OCI-LY7 (cell line): ENCODE data around the gene YWHAQ. TPM values are rescaled to one million over a fixed set of nuclear protein-coding genes. Genes with fewer than 3 reads are reported as not detected.

Source experiments
- Bru-seq: library from RNA; stranded (reverse); fragments of 400-500 nt; gene quantifications from one replicate; lab custom pipeline; 2021; lab: Mats Ljungman, UMichigan
- BruChase-seq, 2 experiments: library from RNA; stranded (reverse); fragments of 400-500 nt; gene quantifications; one replicate each; lab custom pipeline; 2021; lab: Mats Ljungman, UMichigan
- BruUV-seq: library from RNA; stranded (reverse); fragments of 400-500 nt; replicated peaks from 2 replicates; lab custom pipeline; 2021; lab: Mats Ljungman, UMichigan
- CTCF ChIA-PET: fragments of 300-600 bp; sonication (Branson Sonifier 250); formaldehyde crosslinking; loops from one replicate; lab custom pipeline; 2022; ENCODE audit warnings: antibody characterized with exemption; ENCODE audit not compliant: unreplicated experiment; lab: Charles Lee
- POLR2A ChIA-PET: fragments of 300-600 bp; sonication (Branson Sonifier 250); formaldehyde crosslinking; loops from one replicate; lab custom pipeline; 2022; ENCODE audit warnings: antibody characterized with exemption; lab: Charles Lee
- DNase-seq: peaks from one replicate; pipeline ENCODE4 v3.0.0-alpha.2; 2015; ENCODE audit warnings: low spot score
- H2AFZ ChIP-seq: fragments of 200-600 bp; sonication (generic), shearing (Covaris generic); 2 replicates; pipeline ENCODE4 v1.6.1; 2014; ENCODE audit warnings: mild to moderate bottlenecking, antibody characterized with exemption, low read length, moderate library complexity
- H3K27ac ChIP-seq: fragments of 200-600 bp; sonication (generic); 2 replicates; pipeline ENCODE4 v1.5.1; 2014; ENCODE audit warnings: mixed run types, low read depth, mild to moderate bottlenecking, moderate library complexity, low read length, inconsistent platforms; ENCODE audit not compliant: poor library complexity, severe bottlenecking
- H3K36me3 ChIP-seq: fragments of 200-600 bp; sonication (generic); 2 replicates; pipeline ENCODE4 v1.6.1; 2014; ENCODE audit warnings: mild to moderate bottlenecking, antibody characterized with exemption, low read length, moderate library complexity, mixed read lengths; ENCODE audit not compliant: insufficient read depth
- H3K4me1 ChIP-seq: fragments of 200-600 bp; sonication (generic); 2 replicates; pipeline ENCODE4 v1.5.1; 2014; ENCODE audit warnings: mild to moderate bottlenecking, low read length; ENCODE audit not compliant: insufficient read depth, poor library complexity, severe bottlenecking
- H3K4me2 ChIP-seq: fragments of 200-600 bp; sonication (generic); 2 replicates; pipeline ENCODE4 v1.6.1; 2014; ENCODE audit warnings: mild to moderate bottlenecking, low read length
- H3K4me3 ChIP-seq: fragments of 200-600 bp; sonication (generic); 2 replicates; pipeline ENCODE4 v1.5.1; 2014; ENCODE audit warnings: mild to moderate bottlenecking, low read depth, low read length; ENCODE audit not compliant: poor library complexity, severe bottlenecking
- H3K79me2 ChIP-seq: fragments of 200-600 bp; sonication (generic); 2 replicates; pipeline ENCODE4 v1.6.1; 2016; ENCODE audit warnings: low read depth, mild to moderate bottlenecking, low read length, moderate library complexity, mixed read lengths; ENCODE audit not compliant: insufficient read depth
- H3K9me2 ChIP-seq: fragments of 200-600 bp; sonication (generic); 2 replicates; pipeline ENCODE4 v1.6.1; 2016; ENCODE audit warnings: mild to moderate bottlenecking, low read length, mixed read lengths; ENCODE audit not compliant: insufficient read depth
- H3K9me3 ChIP-seq: fragments of 200-600 bp; sonication (generic); 2 replicates; pipeline ENCODE4 v1.6.1; 2014; ENCODE audit warnings: mild to moderate bottlenecking, mixed run types, low read length, mixed read lengths
- H4K20me1 ChIP-seq: fragments of 200-600 bp; sonication (generic); 2 replicates; pipeline ENCODE4 v1.6.1; 2014; ENCODE audit warnings: mild to moderate bottlenecking, antibody characterized with exemption, low read length, moderate library complexity, mixed read lengths; ENCODE audit not compliant: insufficient read depth
- CTCF ChIP-seq: fragments of 200-600 bp; sonication (generic); conservative IDR thresholded peaks from 2 replicates; pipeline ENCODE4 v1.5.1; 2014; ENCODE audit warnings: mild to moderate bottlenecking, antibody characterized with exemption, low read length, moderate library complexity, mixed read lengths
- EZH2phosphoT487 ChIP-seq: fragments of 200-600 bp; sonication (generic); IDR thresholded peaks from 2 replicates; pipeline ENCODE4 v1.6.1; 2018; ENCODE audit warnings: low read depth, borderline replicate concordance, mild to moderate bottlenecking, mixed run types, antibody characterized with exemption, low read length, moderate library complexity, mixed read lengths
- intact Hi-C: fragments of 100-400 bp; cut with micrococcal nuclease; formaldehyde crosslinking; loops from one replicate; pipeline ENCODE4 v1.10.0; 2022; ENCODE audit not compliant: unreplicated experiment
- long read RNA-seq: library from polyadenylated mRNA; stranded (forward); transcript quantifications from one replicate; pipeline ENCODE4 v2.0.0, GENCODE V29; 2022
- total RNA-seq, 2 experiments: library from RNA; depleted of rRNA in 1 of 2; stranded (reverse); fragments of >200 nt in 1 of 2; shearing (Covaris generic) in 1 of 2; gene quantifications; 2 replicates each; pipeline ENCODE4 v1.2.3, GENCODE V29; 2014 to 2022

YWHAQ gene
- total RNA-seq (2014; rRNA removed; shearing (Covaris generic)) (152 and 181 TPM in 2 replicates), total RNA-seq (2022) (252 and 268 TPM in 2 replicates), Bru-seq, nascent RNA (percentile 93 among the genes with signal in this experiment), BruChase-seq, experiment 1, labeled RNA remaining after a 6-hour chase (percentile 97 among the genes with signal in this experiment), BruChase-seq, experiment 2, labeled RNA remaining after a 2-hour chase (percentile 91 among the genes with signal in this experiment)
- long read RNA-seq, transcript YWHAQ-201 (6 exons, 2,208 nt) = major isoform, 530 of 658 reads
- long read RNA-seq, transcript YWHAQ-202 (5 exons, 2,216 nt) = minor isoform, 100 of 658 reads
- long read RNA-seq, partial matches to known transcripts = 8 of 658 reads
- long read RNA-seq, other reads (novel, unspliced or antisense) = 20 of 658 reads

- Histone ChIP-seq H3K4me1 (peaks cover 32% of the 10 kb centered on the region), H3K4me2 (peak within 1 kb of the TSS; percentile 87), H3K27ac (peak within 1 kb of the TSS; percentile 75), H2AFZ (peak within 1 kb of the TSS; percentile 60; the same call in 1 of the 2 replicates), H4K20me1 (peaks cover 20% of the 10 kb centered on the region), H3K9me2 (no peaks in the 10 kb centered on the region), H3K79me2 (peaks cover 44% of the 10 kb centered on the region), H3K4me3 (peak within 1 kb of the TSS; percentile 89), H3K36me3 (peaks cover 42% of the 10 kb centered on the region), H3K9me3 (peaks cover 17% of the 10 kb centered on the region)
- no peak for TF ChIP-seq EZH2phosphoT487
- TF ChIP-seq CTCF = no peak
- intact Hi-C loops = loop anchor here (1.0 to 5.0 kb wide), 3 partner anchors 76 to 411 kb away; partner anchors contain the start of genes ADAM17, CPSF3, ITGB1BP1 and KLF11
- ChIA-PET CTCF (interaction anchor here (0.6 kb wide), 2 partner anchors 80 to 219 kb away, joined by 3 to 4 read pairs; no protein-coding TSS in a partner anchor), POLR2A (interaction anchor here (0.5 to 2.2 kb wide), 13 partner anchors 23 to 1712 kb away, joined by 3 to 6 read pairs (median 4); partner anchors contain the start of genes CPSF3 and ITGB1BP1)
- DNase-seq = peak; percentile 99
- no TSS peak for BruUV-seq
Observed at GRCh38 chr2:9630736-9631552, at the start of gene YWHAQ. TSS of gene YWHAQ (minus strand) at chr2:9630997. CDS start at chr2:9630452, 545 bp downstream.

- intact Hi-C loops = no loop called here
- no peak for DNase-seq
- no peaks in the 10 kb centered on the region for H3K79me2 ChIP-seq
- no peak overlapping the region for H3K4me2 ChIP-seq
- no peak overlapping the region for H3K27ac ChIP-seq
- no peak overlapping the region for H3K4me3 ChIP-seq
- no peaks in the 10 kb centered on the region for H3K36me3 ChIP-seq
- no peak overlapping the region for H2AFZ ChIP-seq
- BruUV-seq = no TSS peak
- no peaks in the 10 kb centered on the region for H3K9me3 ChIP-seq
- no peaks in the 10 kb centered on the region for H3K4me1 ChIP-seq
- no peaks in the 10 kb centered on the region for H3K9me2 ChIP-seq
- ChIA-PET POLR2A (no interaction called here), CTCF (no interaction called here)
- TF ChIP-seq CTCF = no peak
- TF ChIP-seq EZH2phosphoT487 = no peak
- H4K20me1 ChIP-seq = no peaks in the 10 kb centered on the region
Observed at GRCh38 chr2:9680082-9680481, 49.3 kb upstream of the YWHAQ start.
